Astrocyte (in vitro differentiated cells and primary cell): ENCODE results near the gene GNG12. TPM values are rescaled to one million over a fixed set of nuclear protein-coding genes. Genes with fewer than 3 reads are reported as not detected.
A peak's percentile ranks its signal among the peaks of the same experiment; 100 is the strongest.

Source experiments
- DNase-seq: peaks from one replicate; pipeline ENCODE4 v3.0.0-alpha.2; 2010; ENCODE audit warnings: low read depth
- FAIRE-seq: peaks from 2 replicates; lab custom pipeline; 2011; peaks lifted over from hg19 to GRCh38; lab: Jason Lieb, UNC
- H2AFZ ChIP-seq: 2 replicates; pipeline ENCODE4 v1.6.0; 2012; ENCODE audit warnings: low read depth, low read length, inconsistent platforms
- H3K27ac ChIP-seq: 2 replicates; pipeline ENCODE4 v1.5.1; 2011; ENCODE audit warnings: low read depth, low read length, inconsistent platforms
- H3K27me3 ChIP-seq: 2 replicates; pipeline ENCODE4 v1.6.0; 2011; ENCODE audit warnings: low read length, inconsistent platforms; ENCODE audit not compliant: insufficient read depth
- H3K36me3 ChIP-seq: 2 replicates; pipeline ENCODE4 v1.5.1; 2011; ENCODE audit warnings: low read length, inconsistent platforms; ENCODE audit not compliant: insufficient read depth
- H3K4me1 ChIP-seq: 2 replicates; pipeline ENCODE4 v1.5.1; 2011; ENCODE audit warnings: low read length, inconsistent platforms; ENCODE audit not compliant: insufficient read depth
- H3K4me2 ChIP-seq: 2 replicates; pipeline ENCODE4 v1.6.0; 2012; ENCODE audit warnings: low read length, inconsistent platforms
- H3K4me3 ChIP-seq: 2 replicates; pipeline ENCODE4 v1.5.1; 2011; ENCODE audit warnings: low read depth, mild to moderate bottlenecking, low read length, inconsistent platforms; ENCODE audit not compliant: insufficient read depth
- H3K79me2 ChIP-seq: 2 replicates; pipeline ENCODE4 v1.6.0; 2012; ENCODE audit warnings: mild to moderate bottlenecking, low read length, inconsistent platforms; ENCODE audit not compliant: insufficient read depth
- H3K9ac ChIP-seq: 2 replicates; pipeline ENCODE4 v1.6.0; 2012; ENCODE audit warnings: mild to moderate bottlenecking, low read length, inconsistent platforms
- H3K9me3 ChIP-seq: 2 replicates; pipeline ENCODE4 v1.5.1; 2012; ENCODE audit warnings: low read depth, mild to moderate bottlenecking, low read length, inconsistent platforms; ENCODE audit not compliant: insufficient read depth
- H4K20me1 ChIP-seq: 2 replicates; pipeline ENCODE4 v1.6.0; 2012; ENCODE audit warnings: low read length, inconsistent platforms; ENCODE audit not compliant: insufficient read depth
- H3K27ac Mint-ChIP-seq: one replicate; pipeline ENCODE4 v1.8.0; 2021; ENCODE audit warnings: mild to moderate bottlenecking, mixed read lengths; ENCODE audit not compliant: unreplicated experiment
- H3K27me3 Mint-ChIP-seq: one replicate; pipeline ENCODE4 v1.8.0; 2021; ENCODE audit warnings: low read depth, mixed read lengths; ENCODE audit not compliant: unreplicated experiment
- H3K36me3 Mint-ChIP-seq: one replicate; pipeline ENCODE4 v1.8.0; 2021; ENCODE audit warnings: low read depth, mixed read lengths; ENCODE audit not compliant: unreplicated experiment
- H3K4me1 Mint-ChIP-seq: one replicate; pipeline ENCODE4 v1.8.0; 2021; ENCODE audit warnings: low read depth, mixed read lengths; ENCODE audit not compliant: unreplicated experiment
- H3K4me3 Mint-ChIP-seq: one replicate; pipeline ENCODE4 v1.8.0; 2021; ENCODE audit warnings: mild to moderate bottlenecking, moderate library complexity, mixed read lengths; ENCODE audit not compliant: unreplicated experiment
- H3K9me3 Mint-ChIP-seq: one replicate; pipeline ENCODE4 v1.8.0; 2021; ENCODE audit warnings: mild to moderate bottlenecking, mixed read lengths; ENCODE audit not compliant: unreplicated experiment
- CTCF ChIP-seq: IDR thresholded peaks from 2 replicates; pipeline ENCODE4 v1.5.1; 2011; ENCODE audit warnings: low read depth, mild to moderate bottlenecking, inconsistent platforms, low read length, moderate library complexity; ENCODE audit not compliant: insufficient read depth
- EZH2 ChIP-seq: IDR thresholded peaks from 2 replicates; pipeline ENCODE4 v1.6.1; 2012; ENCODE audit warnings: mild to moderate bottlenecking, low read length, inconsistent platforms; ENCODE audit not compliant: insufficient read depth
- total RNA-seq: library from RNA; stranded (reverse); gene quantifications from 2 replicates; pipeline ENCODE4 v1.2.1, GENCODE V29; 2021

The GNG12 gene
- total RNA-seq, 1 donor from 2014 or later = 101 TPM

- FAIRE-seq (no peak), DNase-seq (no peak)
- Mint-ChIP-seq H3K4me3 (no peak overlapping the region), H3K4me1 (peaks cover 60% of the 10 kb centered on the region), H3K9me3 (no peaks in the 10 kb centered on the region), H3K36me3 (peaks cover 8% of the 10 kb centered on the region), H3K27me3 (no peaks in the 10 kb centered on the region), H3K27ac (peak overlapping the region; percentile 37)
- no peak overlapping the region for H2AFZ ChIP-seq
- H3K27me3 ChIP-seq = no peaks in the 10 kb centered on the region
- H3K9me3 ChIP-seq = no peaks in the 10 kb centered on the region
- no peak overlapping the region for H3K9ac ChIP-seq
- H3K27ac ChIP-seq = peak overlapping the region; percentile 54
- H3K36me3 ChIP-seq = no peaks in the 10 kb centered on the region
- H3K4me1 ChIP-seq = peaks cover 52% of the 10 kb centered on the region
- H3K79me2 ChIP-seq = peaks cover 59% of the 10 kb centered on the region
- H3K4me2 ChIP-seq = peak overlapping the region; percentile 64
- peaks cover 36% of the 10 kb centered on the region for H4K20me1 ChIP-seq
- no peak overlapping the region for H3K4me3 ChIP-seq
- no peak for TF ChIP-seq EZH2
- no peak for TF ChIP-seq CTCF
Measured at GRCh38 chr1:67711158-67711854, 122.0 kb downstream of the GNG12 start.

GRCh38 chr1:67710417-67710816, 122.8 kb downstream of the GNG12 start:
- Histone ChIP-seq H3K27me3 (no peaks in the 10 kb centered on the region), H3K9ac (no peak overlapping the region), H4K20me1 (peaks cover 31% of the 10 kb centered on the region), H3K27ac (peak overlapping the region; percentile 54), H3K36me3 (peaks cover 7% of the 10 kb centered on the region), H3K79me2 (peaks cover 51% of the 10 kb centered on the region), H3K4me1 (peaks cover 52% of the 10 kb centered on the region), H3K9me3 (no peaks in the 10 kb centered on the region), H3K4me2 (peak overlapping the region; percentile 64), H2AFZ (no peak overlapping the region), H3K4me3 (no peak overlapping the region)
- Mint-ChIP-seq H3K27me3 (no peaks in the 10 kb centered on the region), H3K9me3 (no peaks in the 10 kb centered on the region), H3K4me1 (peaks cover 63% of the 10 kb centered on the region), H3K36me3 (peaks cover 16% of the 10 kb centered on the region), H3K27ac (peak overlapping the region; percentile 75), H3K4me3 (peak overlapping the region; percentile 28)
- peak; percentile 85 for DNase-seq
- TF ChIP-seq EZH2 (no peak), CTCF (no peak)
- FAIRE-seq = peak; percentile 17

- H3K9ac ChIP-seq = no peak overlapping the region
- H4K20me1 ChIP-seq = peaks cover 24% of the 10 kb centered on the region
- H3K4me3 Mint-ChIP-seq = no peak overlapping the region
- no peak overlapping the region for H2AFZ ChIP-seq
- peaks cover 43% of the 10 kb centered on the region for H3K4me1 ChIP-seq
- H3K9me3 ChIP-seq = no peaks in the 10 kb centered on the region
- H3K4me2 ChIP-seq = no peak overlapping the region
- TF ChIP-seq EZH2 (no peak), CTCF (no peak)
- H3K36me3 Mint-ChIP-seq = peaks cover 19% of the 10 kb centered on the region
- peaks cover 59% of the 10 kb centered on the region for H3K4me1 Mint-ChIP-seq
- FAIRE-seq = no peak
- H3K4me3 ChIP-seq = no peak overlapping the region
- no peaks in the 10 kb centered on the region for H3K9me3 Mint-ChIP-seq
- no peak for DNase-seq
- no peaks in the 10 kb centered on the region for H3K27me3 Mint-ChIP-seq
- peaks cover 42% of the 10 kb centered on the region for H3K79me2 ChIP-seq
- no peak overlapping the region for H3K27ac ChIP-seq
- H3K36me3 ChIP-seq = peaks cover 22% of the 10 kb centered on the region
- no peak overlapping the region for H3K27ac Mint-ChIP-seq
- no peaks in the 10 kb centered on the region for H3K27me3 ChIP-seq
Measured at GRCh38 chr1:67708606-67709005, 124.7 kb downstream of the GNG12 start.
